ENCODE measurements around the gene EHBP1.

DNA sequence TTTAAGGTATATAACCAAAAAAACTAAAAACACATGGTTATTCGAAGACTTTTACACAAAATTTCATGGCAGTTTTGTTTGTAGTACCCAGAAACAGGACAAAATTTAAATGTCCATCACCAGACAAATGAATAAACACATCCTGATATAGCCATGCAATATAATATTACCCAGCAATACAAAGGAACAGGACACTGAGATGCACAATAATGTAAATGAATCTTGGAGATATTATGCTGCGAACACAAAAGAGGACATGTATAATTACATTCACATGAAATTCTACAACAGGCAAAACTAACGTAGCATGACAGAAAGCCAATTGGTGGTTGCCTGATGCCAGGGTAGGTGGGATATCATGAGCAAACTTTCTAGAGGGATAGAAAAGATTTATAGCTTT is 252.7 kb downstream of the EHBP1 start:
- TF ChIP-seq, protein P1, sequence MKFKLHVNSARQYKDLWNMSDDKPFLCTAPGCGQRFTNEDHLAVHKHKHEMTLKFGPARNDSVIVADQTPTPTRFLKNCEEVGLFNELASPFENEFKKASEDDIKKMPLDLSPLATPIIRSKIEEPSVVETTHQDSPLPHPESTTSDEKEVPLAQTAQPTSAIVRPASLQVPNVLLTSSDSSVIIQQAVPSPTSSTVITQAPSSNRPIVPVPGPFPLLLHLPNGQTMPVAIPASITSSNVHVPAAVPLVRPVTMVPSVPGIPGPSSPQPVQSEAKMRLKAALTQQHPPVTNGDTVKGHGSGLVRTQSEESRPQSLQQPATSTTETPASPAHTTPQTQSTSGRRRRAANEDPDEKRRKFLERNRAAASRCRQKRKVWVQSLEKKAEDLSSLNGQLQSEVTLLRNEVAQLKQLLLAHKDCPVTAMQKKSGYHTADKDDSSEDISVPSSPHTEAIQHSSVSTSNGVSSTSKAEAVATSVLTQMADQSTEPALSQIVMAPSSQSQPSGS (tag by site-specific recombination; IDR thresholded peaks at IDR 0.05; ENCODE audit: low read depth), result no peak
- TF ChIP-seq KLF16 (tag by site-specific recombination; IDR thresholded peaks at IDR 0.05), result no peak
- no peak for TF ChIP-seq CTCF (tag by site-specific recombination; IDR thresholded peaks at IDR 0.05)
- no peak for TF ChIP-seq ZNF645 (tag by site-specific recombination; IDR thresholded peaks at IDR 0.05)
- TF ChIP-seq ZNF350 (tag by site-specific recombination; IDR thresholded peaks at IDR 0.05), result no peak
